B cell (primary cell): ENCODE data around the gene ZWILCH. TPM values are rescaled to one million over a fixed set of nuclear protein-coding genes. Genes with fewer than 3 reads are reported as not detected.

ENCODE experiments used
- ATAC-seq: fragments of 200-7000 bp; cut with Tn5 transposase; one replicate; pipeline ENCODE4 v1.10.0; 2021; ENCODE audit warnings: low read depth, mild to moderate bottlenecking, moderate number of reproducible peaks, moderate library complexity
- CTCF ChIA-PET: fragments of 350-600 bp; sonication (Branson Sonifier 250); formaldehyde crosslinking; loops from one replicate; lab custom pipeline; 2021; ENCODE audit warnings: antibody characterized with exemption, inconsistent platforms; lab: Charles Lee
- POLR2A ChIA-PET: fragments of 350-600 bp; sonication (Branson Sonifier 250); formaldehyde crosslinking; loops from one replicate; lab custom pipeline; 2021; ENCODE audit warnings: antibody characterized with exemption; lab: Charles Lee
- DNase-seq: peaks from one replicate; pipeline ENCODE4 v3.0.0; 2013
- H2AFZ ChIP-seq: 2 replicates; pipeline ENCODE4 v1.6.1; 2012; ENCODE audit warnings: mild to moderate bottlenecking, low read depth, low read length; ENCODE audit not compliant: insufficient read depth, poor library complexity, severe bottlenecking
- H3K27ac ChIP-seq, 2 donors: 1 replicate in 1 of 2; 2 replicates in 1 of 2; pipeline ENCODE4 v1.5.1; 2012 to 2013; ENCODE audit warnings: low read length in 2 of 2, mild to moderate bottlenecking in 2 of 2, moderate library complexity in 1 of 2
- H3K27me3 ChIP-seq, 4 experiments: fragments of 200-600 bp in 1 of 4; sonication (generic) in 1 of 4; replicated peaks in 1 of 4; 1 replicate in 2 of 4; 2 replicates in 2 of 4; pipeline versions ENCODE4 v1.6.1 to v1.7.0; 2013 to 2016; ENCODE audit warnings: low read length in 3 of 4, mild to moderate bottlenecking in 2 of 4, mixed read lengths in 1 of 4, moderate library complexity in 1 of 4; ENCODE audit not compliant: insufficient read depth in 4 of 4, control insufficient read depth in 3 of 4; ENCODE audit errors: control extremely low read depth in 1 of 4
- H3K36me3 ChIP-seq, 2 experiments: replicated peaks in 1 of 2; 1 replicate in 1 of 2; 2 replicates in 1 of 2; pipeline versions ENCODE4 v1.6.1 to v1.7.1; 2013; ENCODE audit warnings: low read length in 1 of 2; ENCODE audit not compliant: insufficient read depth in 2 of 2, control insufficient read depth in 1 of 2; ENCODE audit errors: control extremely low read depth in 1 of 2, extremely low read depth in 1 of 2
- H3K4me1 ChIP-seq, 2 donors: fragments of 200-600 bp in 1 of 2; sonication (generic) in 1 of 2; 1 replicate in 1 of 2; 2 replicates in 1 of 2; pipeline versions ENCODE4 v1.5.1 to v1.6.1; 2013 to 2017; ENCODE audit warnings: low read length in 2 of 2; ENCODE audit not compliant: control insufficient read depth in 2 of 2, insufficient read depth in 2 of 2
- H3K4me2 ChIP-seq: replicated peaks from 2 replicates; pipeline ENCODE3; 2012; ENCODE audit warnings: mild to moderate bottlenecking, low read depth, low read length; ENCODE audit not compliant: poor library complexity, severe bottlenecking
- H3K4me3 ChIP-seq, 5 experiments: fragments of 200-600 bp in 1 of 5; sonication (generic) in 1 of 5; 1 replicate in 3 of 5; 2 replicates in 2 of 5; pipeline versions ENCODE4 v1.5.1 to v1.7.0; 2011 to 2016; ENCODE audit warnings: low read length in 4 of 5, mild to moderate bottlenecking in 4 of 5, low read depth in 2 of 5, control low read depth in 1 of 5, moderate library complexity in 1 of 5; ENCODE audit not compliant: insufficient read depth in 1 of 5; ENCODE audit errors: control extremely low read depth in 1 of 5, extremely low read depth in 1 of 5
- H3K79me2 ChIP-seq: fragments of 200-600 bp; sonication (generic); one replicate; pipeline ENCODE4 v1.6.0; 2016; ENCODE audit warnings: low read length; ENCODE audit not compliant: control insufficient read depth, insufficient read depth
- H3K9ac ChIP-seq: fragments of 200-600 bp; sonication (generic); 2 replicates; pipeline ENCODE4 v1.6.1; 2017; ENCODE audit warnings: mild to moderate bottlenecking, low read length, moderate library complexity
- H3K9me3 ChIP-seq, 3 donors: one replicate each; pipeline versions ENCODE4 v1.6.1 to v1.7.1; 2013; ENCODE audit warnings: low read length in 2 of 3; ENCODE audit not compliant: control insufficient read depth in 2 of 3, insufficient read depth in 1 of 3; ENCODE audit errors: control extremely low read depth in 1 of 3
- H4K20me1 ChIP-seq: 2 replicates; pipeline ENCODE4 v1.6.0; 2012; ENCODE audit warnings: mild to moderate bottlenecking, low read length; ENCODE audit not compliant: insufficient read depth, control insufficient read depth, poor library complexity, severe bottlenecking
- H3K27ac Mint-ChIP-seq: one replicate; pipeline ENCODE4 v1.8.0; 2021; ENCODE audit warnings: mixed read lengths
- H3K27me3 Mint-ChIP-seq: one replicate; pipeline ENCODE4 v1.8.0; 2021; ENCODE audit warnings: mixed read lengths
- H3K4me1 Mint-ChIP-seq: one replicate; pipeline ENCODE4 v1.8.0; 2021; ENCODE audit warnings: mixed read lengths
- H3K4me3 Mint-ChIP-seq: one replicate; pipeline ENCODE4 v1.8.0; 2021; ENCODE audit warnings: mixed read lengths
- H3K9me3 Mint-ChIP-seq: one replicate; pipeline ENCODE4 v1.8.0; 2022; ENCODE audit warnings: mixed read lengths; ENCODE audit not compliant: insufficient read depth
- EZH2 ChIP-seq: IDR thresholded peaks from 2 replicates; pipeline ENCODE4 v1.6.1; 2012; ENCODE audit warnings: borderline replicate concordance, low read depth, mild to moderate bottlenecking, moderate library complexity, low read length; ENCODE audit not compliant: insufficient read depth, poor library complexity, severe bottlenecking
- WGBS: methylation state at CpG from one replicate; pipeline ENCODE4 v1.1.5; 2013; ENCODE audit warnings: missing lambda C conversion rate; ENCODE audit not compliant: insufficient coverage; 5-methylcytosine and 5-hydroxymethylcytosine counted together
- intact Hi-C: fragments of 100-400 bp; cut with micrococcal nuclease; formaldehyde crosslinking; loops from one replicate; pipeline ENCODE4 v1.10.0; 2022
- polyA plus RNA-seq: library from polyadenylated mRNA; depleted of rRNA; stranded (reverse); fragments of >200 nt; gene quantifications from 2 replicates; pipeline ENCODE4 v1.2.3, GENCODE V29; 2012
- total RNA-seq, 2 donors: library from RNA; stranded (reverse); fragments of 120-200 nt in 1 of 2; gene quantifications; 1 replicate in 1 of 2; 2 replicates in 1 of 2; pipeline versions ENCODE4 v1.2.3 to v1.2.4, GENCODE V29; 2013 to 2022
- TF ChIP-seq, protein P1 (sequence below): fragments of 200-600 bp; IDR thresholded peaks from one replicate; pipeline ENCODE4 v1.8.0; 2022; ENCODE audit warnings: antibody characterized with exemption, mild to moderate bottlenecking

ZWILCH gene
- total and polyA plus RNA-seq, 2 donors (not counting 1 experiment from before 2014, with no cell fraction given), result 2.8 to 11.3 TPM

DNA sequence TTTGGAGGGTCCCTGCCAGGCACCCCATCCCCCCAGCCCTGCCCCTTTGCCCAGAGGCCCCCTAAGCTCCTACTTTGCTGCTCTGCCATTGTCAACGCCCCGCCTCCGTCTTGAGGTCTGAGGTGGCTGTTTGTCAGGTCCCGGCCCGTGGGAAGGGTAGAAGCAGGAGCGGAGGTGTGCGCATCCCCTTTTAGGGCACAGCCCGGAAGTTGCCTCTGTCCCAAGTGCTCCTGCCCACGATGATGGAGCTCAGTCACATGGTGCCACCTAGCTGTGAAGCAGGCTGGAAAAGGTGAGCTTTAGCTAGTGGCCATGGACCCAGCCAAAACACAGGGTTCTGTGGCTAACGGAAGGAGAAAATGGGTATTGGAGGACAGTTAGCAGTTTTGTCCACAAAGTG is 89.2 kb downstream of the ZWILCH start:
- Histone ChIP-seq H3K27me3 (peaks cover 0 to 5% (median 1%) of the 10 kb centered on the region in 4 experiments), H3K4me2 (no peak overlapping the region), H2AFZ (no peak overlapping the region), H3K4me1 (no peaks in the 10 kb centered on the region), H4K20me1 (no peaks in the 10 kb centered on the region), H3K9ac (no peak overlapping the region), H3K27ac (no peak overlapping the region), H3K4me3 (no peak overlapping the region), H3K9me3 (no peaks in the 10 kb centered on the region), H3K36me3 (no peaks in the 10 kb centered on the region), H3K79me2 (no peaks in the 10 kb centered on the region)
- ChIA-PET CTCF (no interaction called here), POLR2A (no interaction called here)
- Mint-ChIP-seq H3K4me3 (no peak overlapping the region), H3K27me3 (peaks cover 4% of the 10 kb centered on the region), H3K27ac (no peak overlapping the region), H3K9me3 (no peaks in the 10 kb centered on the region), H3K4me1 (no peaks in the 10 kb centered on the region)
- DNase-seq (no peak), ATAC-seq (no peak)
- TF ChIP-seq, protein P1, sequence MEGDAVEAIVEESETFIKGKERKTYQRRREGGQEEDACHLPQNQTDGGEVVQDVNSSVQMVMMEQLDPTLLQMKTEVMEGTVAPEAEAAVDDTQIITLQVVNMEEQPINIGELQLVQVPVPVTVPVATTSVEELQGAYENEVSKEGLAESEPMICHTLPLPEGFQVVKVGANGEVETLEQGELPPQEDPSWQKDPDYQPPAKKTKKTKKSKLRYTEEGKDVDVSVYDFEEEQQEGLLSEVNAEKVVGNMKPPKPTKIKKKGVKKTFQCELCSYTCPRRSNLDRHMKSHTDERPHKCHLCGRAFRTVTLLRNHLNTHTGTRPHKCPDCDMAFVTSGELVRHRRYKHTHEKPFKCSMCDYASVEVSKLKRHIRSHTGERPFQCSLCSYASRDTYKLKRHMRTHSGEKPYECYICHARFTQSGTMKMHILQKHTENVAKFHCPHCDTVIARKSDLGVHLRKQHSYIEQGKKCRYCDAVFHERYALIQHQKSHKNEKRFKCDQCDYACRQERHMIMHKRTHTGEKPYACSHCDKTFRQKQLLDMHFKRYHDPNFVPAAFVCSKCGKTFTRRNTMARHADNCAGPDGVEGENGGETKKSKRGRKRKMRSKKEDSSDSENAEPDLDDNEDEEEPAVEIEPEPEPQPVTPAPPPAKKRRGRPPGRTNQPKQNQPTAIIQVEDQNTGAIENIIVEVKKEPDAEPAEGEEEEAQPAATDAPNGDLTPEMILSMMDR, result no peak
- no peak for TF ChIP-seq EZH2
- intact Hi-C loops, result no loop called here
- WGBS, result 93% methylated on average over 10 of the region's 10 CpGs

DNA sequence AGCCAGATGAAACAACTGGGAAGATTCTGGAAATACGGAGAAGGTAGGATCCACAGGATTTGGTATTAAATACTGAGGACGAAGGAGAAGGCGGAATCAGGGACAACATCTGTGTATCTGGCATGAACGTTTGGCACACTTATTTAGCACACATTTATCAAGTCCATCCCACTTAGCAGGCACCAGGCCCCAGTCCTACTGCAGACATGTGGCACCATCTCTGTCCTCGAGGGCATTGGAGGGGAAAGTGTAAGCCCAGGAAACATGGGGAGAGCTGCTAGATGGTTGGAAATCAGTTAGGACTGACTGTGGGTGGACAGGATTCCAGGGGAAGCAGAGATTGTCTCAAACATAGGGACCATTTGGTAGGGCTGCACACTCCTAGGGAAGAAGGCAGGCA is 89.7 kb downstream of the ZWILCH start:
- no peak overlapping the region for H2AFZ ChIP-seq
- no peak overlapping the region for H3K4me2 ChIP-seq
- H3K9me3 Mint-ChIP-seq, result no peaks in the 10 kb centered on the region
- no peaks in the 10 kb centered on the region for H3K9me3 ChIP-seq
- no peak overlapping the region for H3K27ac ChIP-seq
- no peaks in the 10 kb centered on the region for H4K20me1 ChIP-seq
- H3K79me2 ChIP-seq, result no peaks in the 10 kb centered on the region
- intact Hi-C loops, result no loop called here
- no peaks in the 10 kb centered on the region for H3K4me1 Mint-ChIP-seq
- H3K27me3 Mint-ChIP-seq, result peaks cover 6% of the 10 kb centered on the region
- DNase-seq, result no peak
- H3K27me3 ChIP-seq, result peaks cover 0 to 5% (median under 1%) of the 10 kb centered on the region in 4 experiments
- H3K4me1 ChIP-seq, result no peaks in the 10 kb centered on the region
- CTCF ChIA-PET, result no interaction called here
- H3K9ac ChIP-seq, result no peak overlapping the region
- H3K4me3 Mint-ChIP-seq, result no peak overlapping the region
- ATAC-seq, result no peak
- POLR2A ChIA-PET, result no interaction called here
- no peak overlapping the region for H3K27ac Mint-ChIP-seq
- 67% methylated on average over 1 of the region's 5 CpGs for WGBS
- no peaks in the 10 kb centered on the region for H3K36me3 ChIP-seq
- no peak overlapping the region for H3K4me3 ChIP-seq
- no peak for TF ChIP-seq EZH2
- TF ChIP-seq, protein P1, result no peak
